ENCODE results near the gene L3MBTL3.

- TF ChIP-seq CTCF (IDR thresholded peaks at IDR 0.05) (no peak), ZNF512 (CRISPR knock-in tag; IDR thresholded peaks at IDR 0.05; ENCODE audit: borderline replicate concordance) (no peak), ZNF121 (CRISPR knock-in tag; IDR thresholded peaks at IDR 0.05) (no peak), STAT6 (CRISPR knock-in tag; conservative IDR thresholded peaks at IDR 0.05; ENCODE audit: low read depth) (no peak), CBFB (CRISPR knock-in tag; IDR thresholded peaks at IDR 0.05; ENCODE audit: low read depth) (no peak), AFF4 (CRISPR knock-in tag; IDR thresholded peaks at IDR 0.05; ENCODE audit: borderline replicate concordance) (no peak), ZNF138 (CRISPR knock-in tag; conservative IDR thresholded peaks at IDR 0.05) (no peak), MYBL2 (CRISPR knock-in tag; IDR thresholded peaks at IDR 0.05) (no peak), NR1H2 (CRISPR knock-in tag; IDR thresholded peaks at IDR 0.05) (no peak), SP1 (CRISPR knock-in tag; conservative IDR thresholded peaks at IDR 0.05) (no peak), FOXK1 (CRISPR knock-in tag; IDR thresholded peaks at IDR 0.05) (no peak), NFE2L1 (CRISPR knock-in tag; IDR thresholded peaks at IDR 0.05) (no peak)
Measured at GRCh38 chr6:130161683-130162404, 143.5 kb downstream of the L3MBTL3 start.
